Raji (cell line): Measurements from ENCODE around the gene MARK4.

Experiments used
- POLR2A ChIP-seq: IDR thresholded peaks from 2 replicates; pipeline ENCODE4 v1.6.1; 2011; ENCODE audit warnings: low read depth, low read length, control low read depth; ENCODE audit not compliant: insufficient read depth

The MARK4 gene

GRCh38 chr19:45306040-45306439, 55.0 kb downstream of the MARK4 start:
- no peak for TF ChIP-seq POLR2A

GRCh38 chr19:45306518-45307027, 55.5 kb downstream of the MARK4 start:
- no peak for TF ChIP-seq POLR2A

GRCh38 chr19:45307361-45307760, 56.3 kb downstream of the MARK4 start:
- TF ChIP-seq POLR2A = no peak

- no peak for TF ChIP-seq POLR2A
Observed at GRCh38 chr19:45311621-45312020, 60.5 kb downstream of the MARK4 start.

GRCh38 chr19:45314708-45315245, 63.7 kb downstream of the MARK4 start:
- TF ChIP-seq POLR2A = no peak

- TF ChIP-seq POLR2A = no peak
Observed at GRCh38 chr19:45315304-45315703, 64.2 kb downstream of the MARK4 start.

GRCh38 chr19:45320997-45321775, 70.1 kb downstream of the MARK4 start:
- no peak for TF ChIP-seq POLR2A

GRCh38 chr19:45321848-45322247, 70.8 kb downstream of the MARK4 start:
- TF ChIP-seq POLR2A = no peak

- TF ChIP-seq POLR2A = no peak
Observed at GRCh38 chr19:45322311-45322710, 71.2 kb downstream of the MARK4 start.

- no peak for TF ChIP-seq POLR2A
Observed at GRCh38 chr19:45322744-45323281, 71.7 kb downstream of the MARK4 start, which contains the start of gene CKM. Gene CKM (minus strand): TSS chr19:45322875. CDS start chr19:45319713, 3,162 bp downstream.

- no peak for TF ChIP-seq POLR2A
Observed at GRCh38 chr19:45323671-45324081, 72.6 kb downstream of the MARK4 start.

- no peak for TF ChIP-seq POLR2A
Observed at GRCh38 chr19:45324349-45324907, 73.4 kb downstream of the MARK4 start.

- no peak for TF ChIP-seq POLR2A
Observed at GRCh38 chr19:45327404-45328143, 76.5 kb downstream of the MARK4 start.

- TF ChIP-seq POLR2A = no peak
Observed at GRCh38 chr19:45331411-45331810, 80.3 kb downstream of the MARK4 start.
